Measurements from ENCODE around the gene NEDD4L.

The NEDD4L gene

GRCh38 chr18:58078889-58079573 is 35.0 kb downstream of the NEDD4L start:
- DNase-seq (ENCODE audit: low read depth): no peak
- TF ChIP-seq POLR2A (IDR thresholded peaks at IDR 0.05; ENCODE audit: extremely low read depth, insufficient read length): no peak
- TF ChIP-seq CTCF (IDR thresholded peaks at IDR 0.05; ENCODE audit: low read depth, low read length): no peak
- no peak for TF ChIP-seq MYC (IDR thresholded peaks at IDR 0.05; ENCODE audit: low read depth, low read length)
- TF ChIP-seq, protein P1, sequence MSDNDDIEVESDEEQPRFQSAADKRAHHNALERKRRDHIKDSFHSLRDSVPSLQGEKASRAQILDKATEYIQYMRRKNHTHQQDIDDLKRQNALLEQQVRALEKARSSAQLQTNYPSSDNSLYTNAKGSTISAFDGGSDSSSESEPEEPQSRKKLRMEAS (IDR thresholded peaks at IDR 0.05; ENCODE audit: low read depth, low read length): no peak
- no peak overlapping the region for H3K4me3 ChIP-seq (ENCODE audit: low read depth, low read length)

DNA sequence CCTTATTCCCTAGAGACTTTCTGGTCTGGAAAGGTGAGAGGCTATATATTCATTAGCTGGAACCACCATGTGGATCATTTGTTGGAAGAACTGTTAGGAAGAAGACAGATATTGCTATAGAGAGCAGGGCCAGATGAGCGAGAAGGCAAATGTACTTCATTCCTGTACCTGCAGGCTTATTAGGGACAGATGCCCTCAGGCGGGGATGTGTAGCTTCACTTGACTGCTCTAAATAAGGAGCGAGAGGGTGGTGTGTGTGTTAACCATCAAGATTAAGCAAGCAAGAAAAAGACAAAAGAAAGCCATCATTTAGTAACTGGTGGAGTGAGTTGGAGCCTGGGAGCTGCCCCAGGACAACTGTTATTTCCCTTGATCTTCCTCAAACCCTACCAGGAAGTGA is 36.4 kb downstream of the NEDD4L start:
- TF ChIP-seq MYC (IDR thresholded peaks at IDR 0.05; ENCODE audit: low read depth, low read length): no peak
- no peak for TF ChIP-seq CTCF (IDR thresholded peaks at IDR 0.05; ENCODE audit: low read depth, low read length)
- TF ChIP-seq, protein P1 (IDR thresholded peaks at IDR 0.05; ENCODE audit: low read depth, low read length): no peak
- TF ChIP-seq POLR2A (IDR thresholded peaks at IDR 0.05; ENCODE audit: extremely low read depth, insufficient read length): no peak
- H3K4me3 ChIP-seq (ENCODE audit: low read depth, low read length): no peak overlapping the region
- DNase-seq (ENCODE audit: low read depth): no peak

DNA sequence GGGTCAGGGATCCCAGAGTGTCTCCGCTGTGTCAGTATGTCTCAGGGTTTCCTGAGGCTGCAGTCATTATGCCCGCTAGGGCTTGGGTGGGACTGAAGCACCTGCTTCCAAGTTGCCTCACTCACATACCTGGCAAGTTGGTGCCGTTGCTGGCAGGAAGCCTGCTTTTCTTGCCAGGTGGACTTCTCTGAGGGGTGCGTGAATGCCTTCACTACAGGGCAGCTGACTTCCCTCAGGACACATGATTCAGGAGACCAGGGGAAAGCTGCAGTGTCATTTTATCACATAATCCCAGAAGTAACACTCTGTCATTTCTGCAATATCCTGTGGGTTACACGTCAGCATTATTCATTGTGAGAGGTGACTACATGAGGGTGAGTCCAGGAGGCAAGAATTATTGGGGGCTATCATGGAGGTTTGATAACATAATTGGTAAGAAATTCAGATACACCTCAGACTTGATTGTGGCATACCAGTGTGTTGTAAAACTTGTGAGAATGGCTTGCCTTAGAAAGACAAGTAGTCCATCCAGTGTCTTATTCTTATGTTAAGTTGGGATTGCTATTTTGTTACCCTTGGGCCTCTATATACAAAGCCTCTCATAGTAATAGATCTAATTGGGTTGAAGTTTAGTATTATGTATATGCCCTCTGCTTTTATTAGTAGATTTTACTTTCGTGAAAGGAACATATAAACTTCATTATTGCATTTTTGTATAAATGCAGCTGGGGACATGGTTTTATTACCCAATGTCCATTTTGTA is 44.1 kb downstream of the NEDD4L start:
- DNase-seq (ENCODE audit: low read depth): peak; percentile 39
- TF ChIP-seq MYC (IDR thresholded peaks at IDR 0.05; ENCODE audit: low read depth, low read length) (no peak), CTCF (IDR thresholded peaks at IDR 0.05; ENCODE audit: low read depth, low read length) (no peak), POLR2A (IDR thresholded peaks at IDR 0.05; ENCODE audit: extremely low read depth, insufficient read length) (no peak)
- TF ChIP-seq, protein P1 (IDR thresholded peaks at IDR 0.05; ENCODE audit: low read depth, low read length): no peak
- no peak overlapping the region for H3K4me3 ChIP-seq (ENCODE audit: low read depth, low read length)

DNA sequence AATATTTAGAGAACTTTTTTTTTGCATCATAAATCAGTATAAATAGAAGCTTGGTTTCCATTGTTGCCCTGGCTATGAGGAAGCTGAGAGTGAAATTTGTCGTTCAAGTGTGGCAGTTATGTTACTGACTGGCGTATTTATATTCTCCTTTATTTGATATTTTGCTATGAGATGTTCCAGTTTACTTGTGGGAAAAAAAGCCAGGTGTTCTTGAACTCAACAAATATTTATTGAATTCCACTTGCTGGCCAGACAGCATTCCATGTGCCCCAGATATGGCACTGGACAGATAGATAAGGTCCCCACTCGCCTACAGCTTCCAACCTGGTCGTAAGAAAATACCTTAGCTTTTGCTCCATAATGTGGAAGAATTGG is 44.7 kb downstream of the NEDD4L start:
- no peak for DNase-seq (ENCODE audit: low read depth)
- no peak for TF ChIP-seq POLR2A (IDR thresholded peaks at IDR 0.05; ENCODE audit: extremely low read depth, insufficient read length)
- TF ChIP-seq, protein P1 (IDR thresholded peaks at IDR 0.05; ENCODE audit: low read depth, low read length): no peak
- no peak for TF ChIP-seq MYC (IDR thresholded peaks at IDR 0.05; ENCODE audit: low read depth, low read length)
- no peak overlapping the region for H3K4me3 ChIP-seq (ENCODE audit: low read depth, low read length)

DNA sequence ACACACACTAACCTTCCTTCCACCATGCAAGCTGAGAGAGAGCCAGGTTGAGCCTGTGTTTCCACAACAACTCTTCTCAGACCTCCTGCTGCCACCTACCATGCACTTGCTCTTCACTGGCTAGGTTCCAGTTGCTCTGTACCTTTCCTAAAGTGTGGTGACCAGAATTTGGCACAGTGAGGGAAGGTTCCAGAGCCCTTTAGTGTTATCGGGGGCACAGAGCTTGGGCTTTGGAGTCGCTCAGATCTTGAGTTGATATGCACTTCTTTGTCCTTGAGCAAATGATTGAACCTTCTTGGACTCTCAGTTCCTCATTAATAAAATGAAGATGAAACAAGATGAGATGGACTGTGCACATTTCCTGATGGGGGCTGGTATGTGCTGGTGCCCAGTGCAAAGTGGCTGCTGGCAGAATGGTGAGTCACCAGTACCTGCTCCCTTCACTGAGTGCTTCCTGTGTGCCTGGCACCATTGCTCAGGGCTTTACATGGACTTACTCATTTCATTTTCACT is 47.1 kb downstream of the NEDD4L start:
- H3K4me3 ChIP-seq (ENCODE audit: low read depth, low read length): no peak overlapping the region
- TF ChIP-seq MYC (IDR thresholded peaks at IDR 0.05; ENCODE audit: low read depth, low read length) (no peak), CTCF (IDR thresholded peaks at IDR 0.05; ENCODE audit: low read depth, low read length) (no peak), POLR2A (IDR thresholded peaks at IDR 0.05; ENCODE audit: extremely low read depth, insufficient read length) (no peak)
- TF ChIP-seq, protein P1 (IDR thresholded peaks at IDR 0.05; ENCODE audit: low read depth, low read length): no peak
- peak; percentile 8 for DNase-seq (ENCODE audit: low read depth)

- H3K4me3 ChIP-seq (ENCODE audit: low read depth, low read length): no peak overlapping the region
- TF ChIP-seq, protein P1 (IDR thresholded peaks at IDR 0.05; ENCODE audit: low read depth, low read length): no peak
- TF ChIP-seq POLR2A (IDR thresholded peaks at IDR 0.05; ENCODE audit: extremely low read depth, insufficient read length) (no peak), CTCF (IDR thresholded peaks at IDR 0.05; ENCODE audit: low read depth, low read length) (no peak), MYC (IDR thresholded peaks at IDR 0.05; ENCODE audit: low read depth, low read length) (no peak)
- no peak for DNase-seq (ENCODE audit: low read depth)
Measured at GRCh38 chr18:58093311-58093803, 49.3 kb downstream of the NEDD4L start.
